ENCODE measurements around the gene NBAS. TPM values are rescaled to one million over a fixed set of nuclear protein-coding genes. Genes with fewer than 3 reads are reported as not detected.

Gene NBAS
- total RNA-seq (10 to 100 TPM; 32.6 to 41.6 (median 36.4) TPM), polyA plus RNA-seq (10 to 100 TPM; 18.6 to 24.1 TPM), total RNA-seq (134 reads per million, percentile 89 among the genes with 10 or more reads in this experiment)

GRCh38 chr2:15560988-15561573, at the start of gene NBAS:
Gene NBAS (minus strand): TSS chr2:15561334. CDS start chr2:15561304, 30 bp downstream.
- ChIA-PET POLR2A (interaction anchor here (0.5 to 1.7 kb wide), 5 partner anchors 16 to 403 kb away, joined by 3 to 16 read pairs (median 4); partner anchors contain the start of gene DDX1), CTCF (interaction anchor here (1.7 kb wide), 1 partner anchor 16 kb away, joined by 5 read pairs; no protein-coding TSS in a partner anchor)
- peak within 1 kb of the TSS; percentile 88 to 100 (median 100) for H3K4me3 Mint-ChIP-seq
- Histone ChIP-seq H3K4me1 (ENCODE audit: control insufficient read depth in 2 of 2, insufficient read depth in 2 of 2, low read length in 2 of 2) (peaks cover 4 to 17% of the 10 kb centered on the region in 2 donors), H3K4me3 (ENCODE audit: low read length) (peak within 1 kb of the TSS; percentile 61), H3K27me3 (ENCODE audit: control insufficient read depth in 2 of 2, insufficient read depth in 2 of 2, low read length in 2 of 2) (no peaks in the 10 kb centered on the region), H3K27ac (ENCODE audit: low read depth, low read length) (peak within 1 kb of the TSS; percentile 78), H3K9me3 (ENCODE audit: control insufficient read depth in 2 of 3, low read length in 3 of 3) (no peaks in the 10 kb centered on the region), H3K36me3 (ENCODE audit: control insufficient read depth in 2 of 3, insufficient read depth in 3 of 3, low read length in 3 of 3) (peaks cover 0 to 8% (median 0%) of the 10 kb centered on the region in 3 experiments)
- intact Hi-C loops (cut with micrococcal nuclease): loop anchor here (1.0 to 5.0 kb wide), 4 partner anchors 16 to 419 kb away; partner anchors contain the start of gene DDX1 (in 2 of the 2)
- H3K9me3 Mint-ChIP-seq: peaks cover 0 to 2% (median 0%) of the 10 kb centered on the region in 11 donors
- peak; percentile 93 for ATAC-seq
- peaks cover 0 to 3% (median 0%) of the 10 kb centered on the region in 5 donors for H3K36me3 Mint-ChIP-seq
- H3K4me1 Mint-ChIP-seq: peaks cover 28 to 53% (median 45%) of the 10 kb centered on the region in 7 donors
- DNase-seq: peak; percentile 50 to 79 (median 76)
- H3K27me3 Mint-ChIP-seq: peaks cover 0 to 6% (median 0%) of the 10 kb centered on the region in 5 donors
- H3K27ac Mint-ChIP-seq: peak within 1 kb of the TSS; percentile 93 to 99 (median 96)

DNA sequence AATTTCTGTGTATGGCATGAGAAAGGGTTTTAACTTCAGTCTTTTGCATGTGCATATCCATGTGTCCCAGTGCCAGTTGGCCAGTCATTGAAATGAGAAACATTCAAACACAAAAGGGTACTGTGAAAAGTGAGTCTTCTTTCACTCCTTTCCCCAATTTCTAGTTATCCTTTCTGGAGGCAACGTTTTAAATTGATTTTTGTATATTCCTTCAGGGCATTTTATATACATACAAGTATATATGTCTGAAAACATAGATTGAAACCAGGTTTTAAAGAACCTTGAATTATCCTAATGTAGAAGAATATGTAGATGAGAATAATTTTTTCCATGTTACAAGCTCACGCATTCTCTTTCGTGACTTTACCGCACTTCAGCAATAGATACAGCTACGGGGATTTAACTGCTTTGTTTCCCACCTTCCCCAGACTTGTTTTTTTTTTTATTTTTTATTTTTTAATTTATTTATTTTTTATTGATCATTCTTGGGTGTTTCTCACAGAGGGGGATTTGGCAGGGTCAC, 49.4 kb upstream of the NBAS start:
- Histone ChIP-seq H3K9me3 (ENCODE audit: control insufficient read depth in 2 of 3, low read length in 3 of 3) (no peaks in the 10 kb centered on the region), H3K4me1 (ENCODE audit: control insufficient read depth in 2 of 2, insufficient read depth in 2 of 2, low read length in 2 of 2) (no peaks in the 10 kb centered on the region), H3K27ac (ENCODE audit: low read depth, low read length) (no peak overlapping the region), H3K27me3 (ENCODE audit: control insufficient read depth in 2 of 2, insufficient read depth in 2 of 2, low read length in 2 of 2) (no peaks in the 10 kb centered on the region), H3K4me3 (ENCODE audit: low read length) (no peak overlapping the region), H3K36me3 (ENCODE audit: control insufficient read depth in 2 of 3, insufficient read depth in 3 of 3, low read length in 3 of 3) (peaks cover 24 to 70% (median 25%) of the 10 kb centered on the region in 3 experiments)
- intact Hi-C loops (cut with micrococcal nuclease): no loop called here
- ATAC-seq: no peak
- no peak overlapping the region for H3K4me3 Mint-ChIP-seq
- DNase-seq: no peak
- H3K9me3 Mint-ChIP-seq: peaks cover 0 to 6% (median 0%) of the 10 kb centered on the region in 11 donors
- H3K27me3 Mint-ChIP-seq: no peaks in the 10 kb centered on the region
- POLR2A ChIA-PET: no interaction called here
- CTCF ChIA-PET: no interaction called here
- H3K36me3 Mint-ChIP-seq: peaks cover 21 to 62% (median 47%) of the 10 kb centered on the region in 5 donors
- peak overlapping the region in 2 of 9 donors; percentile 34 to 82 for H3K27ac Mint-ChIP-seq
- H3K4me1 Mint-ChIP-seq: peaks cover 0 to 15% (median 2%) of the 10 kb centered on the region in 7 donors

- POLR2A ChIA-PET: no interaction called here
- Histone ChIP-seq H3K36me3 (ENCODE audit: control insufficient read depth in 2 of 3, insufficient read depth in 3 of 3, low read length in 3 of 3) (peaks cover 34 to 70% (median 35%) of the 10 kb centered on the region in 3 experiments), H3K27me3 (ENCODE audit: control insufficient read depth in 2 of 2, insufficient read depth in 2 of 2, low read length in 2 of 2) (no peaks in the 10 kb centered on the region), H3K9me3 (ENCODE audit: control insufficient read depth in 2 of 3, low read length in 3 of 3) (no peaks in the 10 kb centered on the region), H3K4me3 (ENCODE audit: low read length) (no peak overlapping the region), H3K27ac (ENCODE audit: low read depth, low read length) (no peak overlapping the region), H3K4me1 (ENCODE audit: control insufficient read depth in 2 of 2, insufficient read depth in 2 of 2, low read length in 2 of 2) (no peaks in the 10 kb centered on the region)
- no peak for DNase-seq
- CTCF ChIA-PET: no interaction called here
- no peak for ATAC-seq
- intact Hi-C loops (cut with micrococcal nuclease): no loop called here
- Mint-ChIP-seq H3K4me1 (peaks cover 0 to 10% (median 0%) of the 10 kb centered on the region in 7 donors), H3K27me3 (no peaks in the 10 kb centered on the region), H3K36me3 (peaks cover 31 to 63% (median 49%) of the 10 kb centered on the region in 5 donors), H3K4me3 (no peak overlapping the region), H3K27ac (peak overlapping the region in 1 of 9 donors; percentile 34), H3K9me3 (peaks cover 0 to 6% (median 0%) of the 10 kb centered on the region in 11 donors)
Observed at GRCh38 chr2:15609341-15610042, 48.4 kb upstream of the NBAS start.

- CTCF ChIA-PET: interaction anchor here (0.7 kb wide), 1 partner anchor 51 kb away, joined by 5 read pairs; no protein-coding TSS in a partner anchor
- ATAC-seq (no peak), DNase-seq (no peak)
- POLR2A ChIA-PET: no interaction called here
- intact Hi-C loops (cut with micrococcal nuclease): no loop called here
- H3K36me3 Mint-ChIP-seq: peaks cover 32 to 61% (median 52%) of the 10 kb centered on the region in 5 donors
- H3K9me3 Mint-ChIP-seq: peaks cover 0 to 6% (median 0%) of the 10 kb centered on the region in 11 donors
- peaks cover 0 to 8% (median 0%) of the 10 kb centered on the region in 7 donors for H3K4me1 Mint-ChIP-seq
- no peaks in the 10 kb centered on the region for H3K27me3 Mint-ChIP-seq
- no peak overlapping the region for H3K4me3 ChIP-seq (ENCODE audit: low read length)
- no peak overlapping the region for H3K27ac ChIP-seq (ENCODE audit: low read depth, low read length)
- H3K4me1 ChIP-seq (ENCODE audit: control insufficient read depth in 2 of 2, insufficient read depth in 2 of 2, low read length in 2 of 2): no peaks in the 10 kb centered on the region
- no peak overlapping the region for H3K4me3 Mint-ChIP-seq
- H3K27ac Mint-ChIP-seq: no peak overlapping the region
- H3K36me3 ChIP-seq (ENCODE audit: control insufficient read depth in 2 of 3, insufficient read depth in 3 of 3, low read length in 3 of 3): peaks cover 39 to 72% (median 44%) of the 10 kb centered on the region in 3 experiments
- no peaks in the 10 kb centered on the region for H3K9me3 ChIP-seq (ENCODE audit: control insufficient read depth in 2 of 3, low read length in 3 of 3)
- H3K27me3 ChIP-seq (ENCODE audit: control insufficient read depth in 2 of 2, insufficient read depth in 2 of 2, low read length in 2 of 2): no peaks in the 10 kb centered on the region
Observed at GRCh38 chr2:15608392-15608761, 47.2 kb upstream of the NBAS start.

DNA sequence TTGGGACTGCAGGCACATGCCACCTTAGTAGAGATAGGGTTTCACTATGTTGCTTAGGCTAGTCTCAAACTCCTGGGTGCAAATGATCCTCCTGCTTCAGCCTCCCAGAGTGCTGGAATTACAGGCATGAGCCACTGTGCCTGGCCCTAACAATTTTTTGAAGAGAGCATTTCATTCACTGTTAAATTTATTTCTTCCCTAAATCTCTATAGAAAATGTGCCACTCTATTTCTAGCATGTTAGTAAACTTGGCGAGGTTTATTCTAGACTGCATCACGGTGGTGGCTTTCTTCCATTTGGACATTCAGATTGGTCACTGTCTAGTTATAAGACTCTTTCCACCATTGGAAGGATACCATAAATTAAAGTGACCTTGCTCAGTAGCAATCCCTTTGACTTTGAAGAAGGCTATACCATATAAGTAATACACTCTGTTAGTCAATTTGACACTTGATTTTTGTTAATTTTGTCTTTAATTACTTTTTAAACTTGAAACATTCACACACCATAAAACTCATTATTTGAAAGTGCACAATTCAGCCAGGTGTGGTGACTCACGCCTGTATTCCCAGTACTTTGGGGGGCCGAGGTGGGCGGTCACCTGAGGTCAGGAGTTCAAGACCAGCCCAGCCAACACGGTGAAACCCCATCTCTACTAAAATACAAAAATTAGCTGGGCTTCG, 46.7 kb upstream of the NBAS start:
- no peaks in the 10 kb centered on the region for H3K27me3 Mint-ChIP-seq
- H3K9me3 Mint-ChIP-seq: peaks cover 0 to 6% (median 0%) of the 10 kb centered on the region in 11 donors
- intact Hi-C loops (cut with micrococcal nuclease): no loop called here
- Histone ChIP-seq H3K27ac (ENCODE audit: low read depth, low read length) (no peak overlapping the region), H3K4me3 (ENCODE audit: low read length) (no peak overlapping the region), H3K27me3 (ENCODE audit: control insufficient read depth in 2 of 2, insufficient read depth in 2 of 2, low read length in 2 of 2) (no peaks in the 10 kb centered on the region), H3K9me3 (ENCODE audit: control insufficient read depth in 2 of 3, low read length in 3 of 3) (no peaks in the 10 kb centered on the region), H3K4me1 (ENCODE audit: control insufficient read depth in 2 of 2, insufficient read depth in 2 of 2, low read length in 2 of 2) (no peaks in the 10 kb centered on the region), H3K36me3 (ENCODE audit: control insufficient read depth in 2 of 3, insufficient read depth in 3 of 3, low read length in 3 of 3) (peaks cover 42 to 75% (median 48%) of the 10 kb centered on the region in 3 experiments)
- no peak overlapping the region for H3K27ac Mint-ChIP-seq
- H3K4me3 Mint-ChIP-seq: no peak overlapping the region
- POLR2A ChIA-PET: no interaction called here
- DNase-seq (no peak), ATAC-seq (no peak)
- peaks cover 0 to 8% (median 0%) of the 10 kb centered on the region in 7 donors for H3K4me1 Mint-ChIP-seq
- H3K36me3 Mint-ChIP-seq: peaks cover 33 to 61% (median 54%) of the 10 kb centered on the region in 5 donors
- CTCF ChIA-PET: interaction anchor here (0.7 kb wide), 1 partner anchor 52 kb away, joined by 5 read pairs; no protein-coding TSS in a partner anchor
